Mesenchymal stem cell (in vitro differentiated cells and primary cell): Measurements from ENCODE around the gene ZNF420.
"Not testable (repeated sequence)": the region's sequence is repeated elsewhere in the genome, so short reads cannot be mapped to it uniquely, and the experiment has no call there.

Experiments used
- DNase-seq: peaks from one replicate; pipeline ENCODE4 v3.0.0-alpha.2; 2013
- H2AFZ ChIP-seq: one replicate; pipeline ENCODE4 v1.6.1; 2013; ENCODE audit warnings: low read depth, mild to moderate bottlenecking, control low read depth, inconsistent platforms, low read length, moderate library complexity
- H2AK5ac ChIP-seq: 2 replicates; pipeline ENCODE4 v1.6.1; 2013; ENCODE audit warnings: low read length, moderate library complexity, mild to moderate bottlenecking, inconsistent platforms; ENCODE audit not compliant: severe bottlenecking
- H2BK120ac ChIP-seq: one replicate; pipeline ENCODE4 v1.6.1; 2013; ENCODE audit warnings: low read depth, mild to moderate bottlenecking, inconsistent platforms, low read length, moderate library complexity
- H2BK12ac ChIP-seq, 2 experiments: one replicate each; pipeline ENCODE4 v1.6.1; 2013; ENCODE audit warnings: inconsistent platforms in 2 of 2, low read length in 2 of 2, mild to moderate bottlenecking in 2 of 2, moderate library complexity in 2 of 2, control low read depth in 1 of 2
- H2BK15ac ChIP-seq: one replicate; pipeline ENCODE4 v1.6.1; 2013; ENCODE audit warnings: mild to moderate bottlenecking, low read depth, inconsistent platforms; ENCODE audit not compliant: poor library complexity, severe bottlenecking
- H2BK5ac ChIP-seq: 2 replicates; pipeline ENCODE4 v1.6.1; 2013; ENCODE audit warnings: low read depth, mild to moderate bottlenecking, low read length, control low read depth, inconsistent platforms; ENCODE audit not compliant: poor library complexity, severe bottlenecking
- H3K14ac ChIP-seq, 2 experiments: one replicate each; pipeline ENCODE4 v1.6.1; 2013; ENCODE audit warnings: inconsistent platforms in 2 of 2, low read length in 2 of 2, control low read depth in 1 of 2, mild to moderate bottlenecking in 1 of 2, moderate library complexity in 1 of 2
- H3K18ac ChIP-seq, 2 experiments: one replicate each; pipeline ENCODE4 v1.6.1; 2013; ENCODE audit warnings: inconsistent platforms in 2 of 2, low read length in 2 of 2, control low read depth in 1 of 2, low read depth in 1 of 2, mild to moderate bottlenecking in 1 of 2
- H3K23ac ChIP-seq, 2 experiments: one replicate each; pipeline ENCODE4 v1.6.1; 2013; ENCODE audit warnings: inconsistent platforms in 2 of 2, low read length in 2 of 2, mild to moderate bottlenecking in 2 of 2, moderate library complexity in 2 of 2, control low read depth in 1 of 2
- H3K27ac ChIP-seq: 2 replicates; pipeline ENCODE4 v1.5.1; 2013; ENCODE audit warnings: mild to moderate bottlenecking, moderate library complexity, low read length, control low read depth, inconsistent platforms; ENCODE audit not compliant: poor library complexity, severe bottlenecking
- H3K27me3 ChIP-seq, 2 experiments: 2 replicates each; pipeline versions ENCODE4 v1.6.1 to v1.7.0; 2013; ENCODE audit warnings: low read length in 2 of 2, mild to moderate bottlenecking in 2 of 2, moderate library complexity in 2 of 2, control low read depth in 1 of 2, inconsistent platforms in 1 of 2; ENCODE audit not compliant: control insufficient read depth in 1 of 2, insufficient read depth in 1 of 2
- H3K36me3 ChIP-seq, 2 experiments: 2 replicates each; pipeline versions ENCODE4 v1.6.1 to v1.7.0; 2013; ENCODE audit warnings: low read length in 2 of 2, control low read depth in 1 of 2, inconsistent platforms in 1 of 2, low read depth in 1 of 2, mild to moderate bottlenecking in 1 of 2; ENCODE audit not compliant: insufficient read depth in 2 of 2, control insufficient read depth in 1 of 2
- H3K4ac ChIP-seq, 2 experiments: one replicate each; pipeline ENCODE4 v1.6.1; 2013; ENCODE audit warnings: inconsistent platforms in 2 of 2, low read length in 2 of 2, mild to moderate bottlenecking in 2 of 2, moderate library complexity in 2 of 2, control low read depth in 1 of 2, low read depth in 1 of 2
- H3K4me1 ChIP-seq: 2 replicates; pipeline ENCODE4 v1.6.1; 2013; ENCODE audit warnings: low read depth, low read length, control low read depth; ENCODE audit not compliant: control insufficient read depth, insufficient read depth
- H3K4me2 ChIP-seq: 2 replicates; pipeline ENCODE4 v1.6.1; 2013; ENCODE audit warnings: low read length, mild to moderate bottlenecking, inconsistent platforms; ENCODE audit not compliant: poor library complexity, severe bottlenecking
- H3K4me3 ChIP-seq, 2 experiments: 2 replicates each; pipeline versions ENCODE4 v1.5.1 to v1.7.0; 2013; ENCODE audit warnings: low read length in 2 of 2, mild to moderate bottlenecking in 2 of 2, control low read depth in 1 of 2, low read depth in 1 of 2; ENCODE audit not compliant: insufficient read depth in 1 of 2
- H3K79me1 ChIP-seq: replicated peaks from 2 replicates; pipeline ENCODE4 v1.6.1; 2013; ENCODE audit warnings: mild to moderate bottlenecking, control low read depth, low read length, inconsistent platforms; ENCODE audit not compliant: poor library complexity, severe bottlenecking
- H3K9ac ChIP-seq: 2 replicates; pipeline ENCODE4 v1.7.0; 2013; ENCODE audit warnings: mild to moderate bottlenecking, low read length, moderate library complexity
- H3K9me3 ChIP-seq: 2 replicates; pipeline ENCODE4 v1.7.0; 2013; ENCODE audit warnings: mild to moderate bottlenecking, low read length; ENCODE audit not compliant: control insufficient read depth
- H4K8ac ChIP-seq: one replicate; pipeline ENCODE4 v1.6.1; 2013; ENCODE audit warnings: inconsistent platforms, mild to moderate bottlenecking, low read length, moderate library complexity
- H4K91ac ChIP-seq: one replicate; pipeline ENCODE4 v1.6.1; 2013; ENCODE audit warnings: mild to moderate bottlenecking, low read length, inconsistent platforms
- WGBS: methylation state at CpG from one replicate; pipeline ENCODE4 v1.1.7; 2013; ENCODE audit warnings: mixed read lengths; 5-methylcytosine and 5-hydroxymethylcytosine counted together

ZNF420 gene

GRCh38 chr19:37059142-37059541, 19.1 kb upstream of the ZNF420 start:
- Histone ChIP-seq H2BK5ac (no peak overlapping the region), H3K4ac (no peak overlapping the region), H3K9ac (no peak overlapping the region), H3K79me1 (no peaks in the 10 kb centered on the region), H2BK120ac (no peak overlapping the region), H3K4me2 (no peak overlapping the region), H2BK15ac (no peak overlapping the region), H3K4me3 (peak overlapping the region in 1 of 2 experiments; percentile 28), H3K9me3 (peaks cover 85% of the 10 kb centered on the region), H2BK12ac (no peak overlapping the region), H3K27me3 (no peaks in the 10 kb centered on the region), H4K91ac (no peak overlapping the region), H2AFZ (no peak overlapping the region), H3K23ac (no peak overlapping the region), H3K27ac (no peak overlapping the region), H3K18ac (no peak overlapping the region), H2AK5ac (no peak overlapping the region), H3K36me3 (peaks cover 0 to 3% of the 10 kb centered on the region in 2 experiments), H3K4me1 (no peaks in the 10 kb centered on the region), H4K8ac (no peak overlapping the region), H3K14ac (no peak overlapping the region)
- WGBS = 95% methylated on average over 39 of the region's 39 CpGs
- DNase-seq = no peak

- H3K27me3 ChIP-seq, H3K4ac ChIP-seq, H3K18ac ChIP-seq, H4K91ac ChIP-seq, H3K4me1 ChIP-seq, H3K23ac ChIP-seq, H3K4me3 ChIP-seq, H3K27ac ChIP-seq, H4K8ac ChIP-seq, H3K14ac ChIP-seq, H2BK120ac ChIP-seq, H3K36me3 ChIP-seq, H2BK5ac ChIP-seq, H2AK5ac ChIP-seq, H2BK12ac ChIP-seq, DNase-seq, H2AFZ ChIP-seq, H3K4me2 ChIP-seq, H3K9ac ChIP-seq, H3K79me1 ChIP-seq, H2BK15ac ChIP-seq: not testable (repeated sequence)
- 84% methylated on average over 4 of the region's 4 CpGs for WGBS
- H3K9me3 ChIP-seq = peaks cover 82% of the 10 kb centered on the region
These were observed 13.3 kb upstream of the ZNF420 start for GRCh38 chr19:37064886-37065285.

GRCh38 chr19:37074111-37074510, 4.1 kb upstream of the ZNF420 start:
- Histone ChIP-seq H2BK120ac (no peak overlapping the region), H4K8ac (no peak overlapping the region), H3K36me3 (no peaks in the 10 kb centered on the region), H3K27ac (no peak overlapping the region), H3K4me3 (no peak overlapping the region), H3K18ac (no peak overlapping the region), H3K4me1 (no peaks in the 10 kb centered on the region), H2BK12ac (no peak overlapping the region), H3K9me3 (peaks cover 32% of the 10 kb centered on the region), H2BK15ac (no peak overlapping the region), H2AFZ (no peak overlapping the region), H2AK5ac (no peak overlapping the region), H3K79me1 (peaks cover 9% of the 10 kb centered on the region), H3K14ac (no peak overlapping the region), H4K91ac (no peak overlapping the region), H3K4ac (no peak overlapping the region), H2BK5ac (no peak overlapping the region), H3K4me2 (no peak overlapping the region), H3K23ac (no peak overlapping the region), H3K9ac (no peak overlapping the region), H3K27me3 (no peaks in the 10 kb centered on the region)
- no peak for DNase-seq

GRCh38 chr19:37074819-37075362, 3.3 kb upstream of the ZNF420 start:
- H3K4me3 ChIP-seq = no peak overlapping the region
- H2BK5ac ChIP-seq = no peak overlapping the region
- H2BK12ac ChIP-seq = no peak overlapping the region
- no peaks in the 10 kb centered on the region for H3K4me1 ChIP-seq
- H3K27ac ChIP-seq = no peak overlapping the region
- H2BK120ac ChIP-seq = no peak overlapping the region
- H3K36me3 ChIP-seq = no peaks in the 10 kb centered on the region
- H3K9me3 ChIP-seq = peaks cover 25% of the 10 kb centered on the region
- H3K23ac ChIP-seq = no peak overlapping the region
- H3K27me3 ChIP-seq = no peaks in the 10 kb centered on the region
- 92% methylated on average over 1 of the region's 2 CpGs for WGBS
- H3K18ac ChIP-seq = no peak overlapping the region
- H3K4me2 ChIP-seq = no peak overlapping the region
- H2AFZ ChIP-seq = no peak overlapping the region
- H3K4ac ChIP-seq = no peak overlapping the region
- no peak overlapping the region for H4K91ac ChIP-seq
- no peak overlapping the region for H4K8ac ChIP-seq
- no peak overlapping the region for H2BK15ac ChIP-seq
- H3K14ac ChIP-seq = no peak overlapping the region
- no peak overlapping the region for H3K9ac ChIP-seq
- H3K79me1 ChIP-seq = peaks cover 9% of the 10 kb centered on the region
- no peak for DNase-seq
- no peak overlapping the region for H2AK5ac ChIP-seq
